Measurements from ENCODE around the gene FANCC. TPM values are rescaled to one million over a fixed set of nuclear protein-coding genes. Genes with fewer than 3 reads are reported as not detected.

FANCC gene
- total and polyA plus RNA-seq, 2 of the 13 experiments (the other 11 are each of a cell fraction or from before 2014, with no cell fraction given), result 7.4 to 8.6 TPM

DNA sequence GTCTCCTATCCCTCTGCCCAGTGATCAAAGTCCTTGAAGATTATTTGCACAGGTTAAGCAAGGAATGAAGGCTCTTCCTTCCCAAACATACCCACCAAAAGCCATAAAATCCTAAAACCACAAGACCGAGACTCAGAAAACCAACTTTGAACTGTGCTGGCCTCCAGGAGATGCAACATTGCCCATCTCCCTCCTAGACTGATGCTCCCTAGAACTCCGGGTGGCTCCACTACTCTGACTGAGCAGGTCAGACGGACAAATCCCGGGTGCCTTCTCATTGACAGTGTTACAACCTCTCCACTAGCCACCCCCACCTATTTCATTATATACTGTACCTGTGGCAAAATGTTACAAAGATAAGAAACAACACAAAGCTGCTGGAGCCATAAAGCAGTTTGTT, 110.1 kb downstream of the FANCC start:
- TF ChIP-seq NAIF1 (CRISPR knock-in tag; IDR thresholded peaks at IDR 0.05; ENCODE audit: borderline replicate concordance), result no peak
- no peak for TF ChIP-seq KDM1A (CRISPR knock-in tag; IDR thresholded peaks at IDR 0.05)
- TF ChIP-seq SNRNP70 (IDR thresholded peaks at IDR 0.05; ENCODE audit: low read depth, low read length), result no peak
- no peak for TF ChIP-seq ZNF629 (CRISPR knock-in tag; conservative IDR thresholded peaks at IDR 0.05)
- TF ChIP-seq SMYD3 (CRISPR knock-in tag; IDR thresholded peaks at IDR 0.05), result no peak
- no peak for TF ChIP-seq SMC3 (IDR thresholded peaks at IDR 0.05; ENCODE audit: low read length)
- TF ChIP-seq ZNF777 (CRISPR knock-in tag; IDR thresholded peaks at IDR 0.05), result no peak
- TF ChIP-seq, protein P1, sequence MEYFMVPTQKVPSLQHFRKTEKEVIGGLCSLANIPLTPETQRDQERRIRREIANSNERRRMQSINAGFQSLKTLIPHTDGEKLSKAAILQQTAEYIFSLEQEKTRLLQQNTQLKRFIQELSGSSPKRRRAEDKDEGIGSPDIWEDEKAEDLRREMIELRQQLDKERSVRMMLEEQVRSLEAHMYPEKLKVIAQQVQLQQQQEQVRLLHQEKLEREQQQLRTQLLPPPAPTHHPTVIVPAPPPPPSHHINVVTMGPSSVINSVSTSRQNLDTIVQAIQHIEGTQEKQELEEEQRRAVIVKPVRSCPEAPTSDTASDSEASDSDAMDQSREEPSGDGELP (IDR thresholded peaks at IDR 0.05; ENCODE audit: borderline replicate concordance, low read depth), result no peak
- TF ChIP-seq, protein P2, sequence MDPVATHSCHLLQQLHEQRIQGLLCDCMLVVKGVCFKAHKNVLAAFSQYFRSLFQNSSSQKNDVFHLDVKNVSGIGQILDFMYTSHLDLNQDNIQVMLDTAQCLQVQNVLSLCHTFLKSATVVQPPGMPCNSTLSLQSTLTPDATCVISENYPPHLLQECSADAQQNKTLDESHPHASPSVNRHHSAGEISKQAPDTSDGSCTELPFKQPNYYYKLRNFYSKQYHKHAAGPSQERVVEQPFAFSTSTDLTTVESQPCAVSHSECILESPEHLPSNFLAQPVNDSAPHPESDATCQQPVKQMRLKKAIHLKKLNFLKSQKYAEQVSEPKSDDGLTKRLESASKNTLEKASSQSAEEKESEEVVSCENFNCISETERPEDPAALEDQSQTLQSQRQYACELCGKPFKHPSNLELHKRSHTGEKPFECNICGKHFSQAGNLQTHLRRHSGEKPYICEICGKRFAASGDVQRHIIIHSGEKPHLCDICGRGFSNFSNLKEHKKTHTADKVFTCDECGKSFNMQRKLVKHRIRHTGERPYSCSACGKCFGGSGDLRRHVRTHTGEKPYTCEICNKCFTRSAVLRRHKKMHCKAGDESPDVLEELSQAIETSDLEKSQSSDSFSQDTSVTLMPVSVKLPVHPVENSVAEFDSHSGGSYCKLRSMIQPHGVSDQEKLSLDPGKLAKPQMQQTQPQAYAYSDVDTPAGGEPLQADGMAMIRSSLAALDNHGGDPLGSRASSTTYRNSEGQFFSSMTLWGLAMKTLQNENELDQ (CRISPR knock-in tag; IDR thresholded peaks at IDR 0.05; ENCODE audit: borderline replicate concordance), result no peak
- TF ChIP-seq ZNF781 (CRISPR knock-in tag; IDR thresholded peaks at IDR 0.05; ENCODE audit: borderline replicate concordance, not compliant biosample characterization), result no peak
- no peak for ATAC-seq
- intact Hi-C loops (cut with micrococcal nuclease; ENCODE audit: unreplicated experiment), result no loop called here
- no peaks in the 10 kb centered on the region for H3K27me3 ChIP-seq (ENCODE audit: control insufficient read depth in 1 of 2, insufficient read depth in 2 of 2, low read length in 2 of 2)
- 91% methylated on average over 4 of the region's 4 CpGs for WGBS (ENCODE audit: low lambda C conversion rate)
- no peak overlapping the region for H3K4me2 ChIP-seq (ENCODE audit: low read depth, low read length)
- no peak overlapping the region for H3K4me3 ChIP-seq (replicated peaks in 1 of 3; ENCODE audit: insufficient read depth in 1 of 3, low read depth in 2 of 3, low read length in 3 of 3)
- H3K9ac ChIP-seq (ENCODE audit: insufficient read depth, low read depth, low read length), result no peak overlapping the region
- H3K36me3 ChIP-seq (replicated peaks in 1 of 2; ENCODE audit: control insufficient read depth in 1 of 2, insufficient read depth in 2 of 2, low read length in 2 of 2), result no peaks in the 10 kb centered on the region
- POLR2A ChIA-PET, result no interaction called here
- in situ Hi-C loops (cut with HindIII; ENCODE audit: extremely low pct_ligation_motif_present, low pct_unique_long_range_greater_than_20kb), result no loop called here
- H4K20me1 ChIP-seq (ENCODE audit: insufficient read depth, low read length), result no peaks in the 10 kb centered on the region
- H3K4me1 ChIP-seq (ENCODE audit: insufficient read depth, low read length), result peaks cover 7% of the 10 kb centered on the region
- no peak overlapping the region for H3K27ac ChIP-seq (ENCODE audit: extremely low read length, insufficient read depth, low read length)
- CTCF ChIA-PET (ENCODE audit: low intra/inter-chr PET ratio, low total read pairs), result no interaction called here
- H2AFZ ChIP-seq (ENCODE audit: low read length), result no peak overlapping the region
- FAIRE-seq, result no peak
- no peaks in the 10 kb centered on the region for H3K9me3 ChIP-seq (ENCODE audit: low read length)
- BruUV-seq (replicated peaks), result no TSS peak
- DNase-seq (ENCODE audit: low spot score), result no peak
- no peaks in the 10 kb centered on the region for H3K79me2 ChIP-seq (ENCODE audit: insufficient read depth, low read length)
